Kidney epithelial cell (primary cell): ENCODE measurements around the gene BATF. TPM values are rescaled to one million over a fixed set of nuclear protein-coding genes. Genes with fewer than 3 reads are reported as not detected.

ENCODE experiments used
- DNase-seq: peaks from one replicate; pipeline ENCODE4 v3.0.0-alpha.2; 2010; ENCODE audit warnings: low read depth
- H3K27me3 ChIP-seq: 2 replicates; pipeline ENCODE4 v1.6.0; 2011; ENCODE audit warnings: low read length; ENCODE audit not compliant: control insufficient read depth, insufficient read depth
- H3K36me3 ChIP-seq: 2 replicates; pipeline ENCODE4 v1.5.1; 2011; ENCODE audit warnings: low read length; ENCODE audit not compliant: control insufficient read depth, insufficient read depth
- H3K4me3 ChIP-seq: 2 replicates; pipeline ENCODE4 v1.5.1; 2011; ENCODE audit warnings: low read depth, mild to moderate bottlenecking, control low read depth, low read length
- total RNA-seq: library from RNA; depleted of rRNA; stranded (reverse); fragments of >200 nt; gene quantifications from 2 replicates; pipeline ENCODE4 v1.2.3, GENCODE V29; 2015
- TF ChIP-seq, protein P1 (sequence below): IDR thresholded peaks from 2 replicates; pipeline ENCODE4 v1.5.1; 2011; ENCODE audit warnings: mild to moderate bottlenecking, moderate library complexity, low read length, control low read depth, inconsistent platforms; ENCODE audit not compliant: insufficient read depth, poor library complexity, severe bottlenecking

Gene BATF
- total RNA-seq, 1 donor from 2014 or later = not detected

- peaks cover 2% of the 10 kb centered on the region for H3K27me3 ChIP-seq
- no peak overlapping the region for H3K4me3 ChIP-seq
- TF ChIP-seq, protein P1, sequence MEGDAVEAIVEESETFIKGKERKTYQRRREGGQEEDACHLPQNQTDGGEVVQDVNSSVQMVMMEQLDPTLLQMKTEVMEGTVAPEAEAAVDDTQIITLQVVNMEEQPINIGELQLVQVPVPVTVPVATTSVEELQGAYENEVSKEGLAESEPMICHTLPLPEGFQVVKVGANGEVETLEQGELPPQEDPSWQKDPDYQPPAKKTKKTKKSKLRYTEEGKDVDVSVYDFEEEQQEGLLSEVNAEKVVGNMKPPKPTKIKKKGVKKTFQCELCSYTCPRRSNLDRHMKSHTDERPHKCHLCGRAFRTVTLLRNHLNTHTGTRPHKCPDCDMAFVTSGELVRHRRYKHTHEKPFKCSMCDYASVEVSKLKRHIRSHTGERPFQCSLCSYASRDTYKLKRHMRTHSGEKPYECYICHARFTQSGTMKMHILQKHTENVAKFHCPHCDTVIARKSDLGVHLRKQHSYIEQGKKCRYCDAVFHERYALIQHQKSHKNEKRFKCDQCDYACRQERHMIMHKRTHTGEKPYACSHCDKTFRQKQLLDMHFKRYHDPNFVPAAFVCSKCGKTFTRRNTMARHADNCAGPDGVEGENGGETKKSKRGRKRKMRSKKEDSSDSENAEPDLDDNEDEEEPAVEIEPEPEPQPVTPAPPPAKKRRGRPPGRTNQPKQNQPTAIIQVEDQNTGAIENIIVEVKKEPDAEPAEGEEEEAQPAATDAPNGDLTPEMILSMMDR = peak; percentile 22
- no peaks in the 10 kb centered on the region for H3K36me3 ChIP-seq
- no peak for DNase-seq
These were observed 3.6 kb upstream of the BATF start for GRCh38 chr14:75518625-75519024.

DNA sequence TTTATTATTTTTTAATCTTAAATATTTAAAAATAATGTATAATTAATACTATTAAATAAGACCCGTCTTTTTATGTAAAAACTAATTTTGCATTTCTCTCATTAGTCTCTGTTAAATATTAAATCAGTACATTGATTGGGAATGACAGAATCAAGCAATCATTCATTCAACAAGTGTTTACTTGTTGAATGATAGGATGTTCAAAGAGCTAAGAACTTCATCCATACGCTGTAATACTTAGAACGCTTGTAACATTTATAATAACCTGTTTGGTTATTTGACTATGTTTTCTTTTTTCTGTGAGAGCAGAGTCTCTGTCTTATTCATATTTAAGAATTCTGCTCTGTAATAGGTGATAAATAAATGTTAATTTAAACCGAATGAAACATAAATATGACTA lies 2.9 kb upstream of the BATF start:
- peaks cover 2% of the 10 kb centered on the region for H3K27me3 ChIP-seq
- H3K36me3 ChIP-seq = no peaks in the 10 kb centered on the region
- no peak overlapping the region for H3K4me3 ChIP-seq
- TF ChIP-seq, protein P1 = no peak
- no peak for DNase-seq

GRCh38 chr14:75519826-75520728 lies 2.2 kb upstream of the BATF start:
- Histone ChIP-seq H3K27me3 (peaks cover 2% of the 10 kb centered on the region), H3K4me3 (no peak overlapping the region), H3K36me3 (no peaks in the 10 kb centered on the region)
- DNase-seq = no peak
- TF ChIP-seq, protein P1 = no peak

GRCh38 chr14:75520852-75521251 lies 1.4 kb upstream of the BATF start:
- Histone ChIP-seq H3K27me3 (peaks cover 2% of the 10 kb centered on the region), H3K36me3 (no peaks in the 10 kb centered on the region), H3K4me3 (no peak overlapping the region)
- DNase-seq = no peak
- TF ChIP-seq, protein P1 = no peak

DNA sequence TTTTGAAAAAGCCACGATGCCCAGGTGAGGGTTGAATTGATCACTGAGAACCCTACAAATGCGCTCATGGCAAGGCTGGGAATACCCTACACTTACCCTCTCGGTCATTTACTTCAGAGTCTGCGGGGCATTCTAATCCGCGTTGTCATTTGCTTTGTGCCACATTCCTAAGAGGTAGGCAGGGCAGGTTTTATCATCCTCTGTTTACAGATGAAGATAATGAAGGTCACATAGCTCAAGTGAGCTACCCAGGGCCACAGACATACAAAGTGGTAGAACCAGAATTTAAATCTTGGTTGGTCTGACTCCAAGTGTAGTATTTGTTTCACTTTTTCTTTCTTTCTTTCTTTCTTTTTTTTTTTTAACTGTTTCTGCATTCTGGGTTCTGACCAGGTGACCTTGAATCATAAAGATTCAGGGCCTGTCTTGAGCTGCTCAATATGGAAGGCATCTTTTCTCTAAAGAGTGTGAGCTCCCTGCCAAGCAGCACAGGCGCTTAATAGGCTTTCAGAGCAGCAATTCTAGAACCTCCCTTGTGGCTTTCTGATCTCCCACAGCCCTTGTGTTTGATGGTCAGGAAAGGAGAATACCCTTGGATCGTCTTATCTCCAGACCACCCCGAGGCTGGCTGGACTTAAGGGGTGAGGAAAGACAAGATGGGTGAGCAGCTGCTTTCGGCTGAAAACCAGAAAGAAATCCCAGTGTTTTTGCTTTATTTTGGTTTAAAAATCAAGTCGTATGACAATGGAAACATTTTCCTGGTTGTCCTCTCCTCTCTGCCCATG lies 662 bp upstream of the BATF start:
- no peak for DNase-seq
- Histone ChIP-seq H3K4me3 (no peak overlapping the region), H3K27me3 (no peaks in the 10 kb centered on the region), H3K36me3 (no peaks in the 10 kb centered on the region)
- TF ChIP-seq, protein P1 = no peak
